Neuronal stem cell (in vitro differentiated cells): ENCODE measurements around the gene CYP2W1.

Source experiments
- DNase-seq: peaks from one replicate; pipeline ENCODE4 v3.0.0-alpha.2; 2013; ENCODE audit warnings: low spot score
- H2AFZ ChIP-seq: one replicate; pipeline ENCODE4 v1.6.1; 2013; ENCODE audit warnings: mild to moderate bottlenecking, low read length, inconsistent platforms
- H2AK5ac ChIP-seq: 2 replicates; pipeline ENCODE4 v1.6.1; 2013; ENCODE audit warnings: low read depth, mild to moderate bottlenecking, inconsistent platforms, low read length, moderate library complexity, mixed read lengths
- H2BK120ac ChIP-seq: 2 replicates; pipeline ENCODE4 v1.6.1; 2013; ENCODE audit warnings: low read depth, mild to moderate bottlenecking, inconsistent platforms, low read length, moderate library complexity, mixed read lengths
- H2BK12ac ChIP-seq: one replicate; pipeline ENCODE4 v1.6.1; 2013; ENCODE audit warnings: low read length, inconsistent platforms
- H2BK15ac ChIP-seq: 2 replicates; pipeline ENCODE4 v1.6.1; 2013; ENCODE audit warnings: mild to moderate bottlenecking, low read length, inconsistent platforms, mixed read lengths
- H2BK5ac ChIP-seq: one replicate; pipeline ENCODE4 v1.6.1; 2013; ENCODE audit warnings: inconsistent platforms, mild to moderate bottlenecking, low read length, moderate library complexity
- H3K14ac ChIP-seq: one replicate; pipeline ENCODE4 v1.6.1; 2013; ENCODE audit warnings: low read length, inconsistent platforms
- H3K18ac ChIP-seq: 2 replicates; pipeline ENCODE4 v1.6.1; 2013; ENCODE audit warnings: low read length, inconsistent platforms
- H3K23ac ChIP-seq: 2 replicates; pipeline ENCODE4 v1.6.1; 2013; ENCODE audit warnings: low read depth, mild to moderate bottlenecking, mixed read lengths, low read length, inconsistent platforms; ENCODE audit not compliant: poor library complexity
- H3K27ac ChIP-seq: replicated peaks from 3 replicates; pipeline ENCODE4 v1.5.1; 2013; ENCODE audit warnings: low read length, inconsistent platforms
- H3K27me3 ChIP-seq, 3 experiments: 2 replicates each; pipeline ENCODE4 v1.6.1; 2013; ENCODE audit warnings: low read length in 3 of 3, mild to moderate bottlenecking in 2 of 3, inconsistent platforms in 1 of 3, low read depth in 1 of 3, mixed read lengths in 1 of 3, moderate library complexity in 1 of 3; ENCODE audit not compliant: control insufficient read depth in 3 of 3, insufficient read depth in 3 of 3
- H3K36me3 ChIP-seq, 2 donors: replicated peaks in 1 of 2; 2 replicates each; pipeline ENCODE4 v1.6.1; 2013; ENCODE audit warnings: low read length in 2 of 2; ENCODE audit not compliant: control insufficient read depth in 2 of 2, insufficient read depth in 2 of 2
- H3K4ac ChIP-seq: 2 replicates; pipeline ENCODE4 v1.6.1; 2013; ENCODE audit warnings: inconsistent platforms, mild to moderate bottlenecking, low read length, moderate library complexity
- H3K4me1 ChIP-seq, 2 donors: 1 replicate in 1 of 2; 2 replicates in 1 of 2; pipeline ENCODE4 v1.6.1; 2013; ENCODE audit warnings: low read length in 2 of 2, low read depth in 1 of 2; ENCODE audit not compliant: control insufficient read depth in 2 of 2, insufficient read depth in 1 of 2
- H3K4me2 ChIP-seq: one replicate; pipeline ENCODE4 v1.6.1; 2013; ENCODE audit warnings: mild to moderate bottlenecking, low read length, inconsistent platforms; ENCODE audit not compliant: insufficient read depth, poor library complexity, severe bottlenecking
- H3K4me3 ChIP-seq, 2 donors: 2 replicates each; pipeline ENCODE4 v1.5.1; 2013; ENCODE audit warnings: low read length in 2 of 2, mild to moderate bottlenecking in 2 of 2, inconsistent platforms in 1 of 2, moderate library complexity in 1 of 2
- H3K79me1 ChIP-seq: one replicate; pipeline ENCODE4 v1.6.1; 2013; ENCODE audit warnings: low read depth, mild to moderate bottlenecking, inconsistent platforms, low read length, moderate library complexity
- H3K9ac ChIP-seq: one replicate; pipeline ENCODE4 v1.6.1; 2013; ENCODE audit warnings: mild to moderate bottlenecking, low read depth, low read length, inconsistent platforms; ENCODE audit not compliant: poor library complexity
- H3K9me3 ChIP-seq, 2 donors: replicated peaks in 1 of 2; 2 replicates each; pipeline versions ENCODE3 to v1.6.1; 2013; ENCODE audit warnings: low read length in 2 of 2, mild to moderate bottlenecking in 2 of 2, inconsistent platforms in 1 of 2, low read depth in 1 of 2, mixed read lengths in 1 of 2, moderate library complexity in 1 of 2; ENCODE audit not compliant: control insufficient read depth in 2 of 2, insufficient read depth in 1 of 2
- H4K8ac ChIP-seq: one replicate; pipeline ENCODE4 v1.6.1; 2013; ENCODE audit warnings: low read depth, mild to moderate bottlenecking, inconsistent platforms, low read length, moderate library complexity
- H4K91ac ChIP-seq: one replicate; pipeline ENCODE4 v1.6.1; 2013; ENCODE audit warnings: low read length, low read depth, mild to moderate bottlenecking, inconsistent platforms; ENCODE audit not compliant: poor library complexity
- WGBS, 2 donors: extraction: QIAGEN DNeasy Blood & Tissue Kit; methylation state at CpG; one replicate each; pipeline ENCODE4 v1.1.7; 2013; ENCODE audit warnings: missing lambda C conversion rate in 2 of 2, mixed read lengths in 1 of 2; ENCODE audit not compliant: insufficient read length in 2 of 2, insufficient replicate concordance in 1 of 2; ENCODE audit errors: extremely low coverage in 2 of 2; 5-methylcytosine and 5-hydroxymethylcytosine counted together

CYP2W1 gene

DNA sequence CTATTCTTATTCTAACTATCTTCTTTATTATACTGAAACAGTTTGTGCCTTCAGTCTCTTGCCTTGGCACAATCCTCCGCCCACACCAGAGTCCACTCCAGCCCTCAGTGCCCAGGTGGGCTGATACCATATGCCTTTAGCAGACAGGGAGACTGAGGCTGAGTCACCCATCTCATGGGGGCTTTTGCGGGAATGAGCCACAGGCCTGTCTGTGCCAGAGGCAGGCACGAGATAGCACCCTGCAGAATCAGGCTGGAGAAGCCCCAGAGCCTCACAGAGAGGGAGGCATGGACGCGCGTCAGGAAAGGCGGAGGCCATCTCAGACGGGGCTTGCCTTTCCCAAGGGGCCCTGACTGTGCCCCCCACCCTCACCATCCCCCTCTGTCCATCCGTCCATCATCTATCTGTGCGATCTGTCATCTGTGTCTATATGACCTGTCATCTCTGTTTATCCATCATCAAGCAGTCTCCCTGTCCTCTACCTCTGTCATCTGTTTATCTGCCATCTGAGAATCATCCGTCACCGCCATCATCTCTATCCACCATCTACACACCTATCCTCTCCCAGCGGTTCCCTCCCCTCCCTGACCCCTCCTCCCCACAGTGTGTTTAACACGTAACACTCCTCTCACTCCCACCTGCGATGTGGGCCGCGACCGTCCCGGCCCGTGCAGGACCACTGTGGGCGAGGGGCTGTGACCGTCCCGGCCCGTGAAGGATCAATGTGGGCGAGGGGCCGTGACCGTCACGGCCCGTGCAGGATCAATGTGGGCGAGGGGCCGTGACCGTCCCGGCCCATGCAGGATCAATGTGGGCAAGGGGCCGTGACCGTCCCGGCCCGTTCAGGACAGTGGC lies 21.2 kb upstream of the CYP2W1 start:
- Histone ChIP-seq H4K91ac (no peak overlapping the region), H2BK120ac (no peak overlapping the region), H2BK15ac (no peak overlapping the region), H3K79me1 (peaks cover 3% of the 10 kb centered on the region), H4K8ac (no peak overlapping the region), H3K36me3 (peaks cover 2 to 7% of the 10 kb centered on the region in 2 donors), H3K14ac (peak overlapping the region; percentile 38), H3K23ac (peak overlapping the region; percentile 85), H3K18ac (peak overlapping the region; percentile 64), H3K4me2 (no peak overlapping the region), H3K4ac (no peak overlapping the region), H3K9me3 (no peaks in the 10 kb centered on the region), H3K27ac (no peak overlapping the region), H3K4me3 (no peak overlapping the region), H2BK12ac (peak overlapping the region; percentile 84), H2AK5ac (peak overlapping the region; percentile 90), H2BK5ac (peak overlapping the region; percentile 66), H3K27me3 (no peaks in the 10 kb centered on the region), H3K4me1 (peaks cover 6 to 13% of the 10 kb centered on the region in 2 donors), H2AFZ (no peak overlapping the region), H3K9ac (peak overlapping the region; percentile 50)
- no peak for DNase-seq
- WGBS, 2 donors: 100% methylated on average over 1 of the region's 37 CpGs; no CpG with 5 or more reads in 1 of the 2 donors

DNA sequence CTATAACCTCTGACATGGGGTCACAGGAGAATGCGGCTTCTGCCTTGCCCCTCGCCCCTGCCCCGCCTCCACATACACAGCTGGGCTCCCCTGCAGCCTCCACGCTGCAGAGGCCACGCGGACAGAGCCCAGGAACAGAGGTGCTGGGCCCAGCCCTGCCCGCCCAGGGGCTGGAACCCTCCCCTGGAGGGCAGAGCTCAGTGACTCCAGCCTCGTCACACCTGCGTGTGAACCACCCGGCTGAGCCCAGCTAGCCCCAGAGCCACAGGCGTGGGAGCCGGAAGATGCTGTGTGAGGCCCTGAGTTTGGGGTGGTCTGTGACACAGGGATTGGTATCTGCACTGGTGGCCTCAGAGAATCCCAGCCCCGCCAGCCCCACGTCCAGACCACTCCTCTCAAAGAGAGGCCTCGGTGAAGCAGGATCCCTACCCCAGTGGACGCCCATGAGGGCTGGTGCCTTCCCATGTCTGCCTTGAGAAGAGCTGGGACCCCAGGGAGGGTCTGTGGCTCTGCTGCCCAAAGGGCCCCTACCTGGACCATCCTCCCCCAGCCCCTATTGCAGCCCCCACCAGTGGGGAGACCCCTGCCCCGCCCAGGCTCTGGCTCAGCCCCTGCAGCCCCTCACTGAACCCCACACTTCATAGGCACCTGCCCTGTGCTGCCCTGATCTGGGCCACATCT lies 20.4 kb upstream of the CYP2W1 start:
- WGBS, 2 donors: no CpG with 5 or more reads among the region's 17 CpGs
- no peak overlapping the region for H2BK120ac ChIP-seq

DNA sequence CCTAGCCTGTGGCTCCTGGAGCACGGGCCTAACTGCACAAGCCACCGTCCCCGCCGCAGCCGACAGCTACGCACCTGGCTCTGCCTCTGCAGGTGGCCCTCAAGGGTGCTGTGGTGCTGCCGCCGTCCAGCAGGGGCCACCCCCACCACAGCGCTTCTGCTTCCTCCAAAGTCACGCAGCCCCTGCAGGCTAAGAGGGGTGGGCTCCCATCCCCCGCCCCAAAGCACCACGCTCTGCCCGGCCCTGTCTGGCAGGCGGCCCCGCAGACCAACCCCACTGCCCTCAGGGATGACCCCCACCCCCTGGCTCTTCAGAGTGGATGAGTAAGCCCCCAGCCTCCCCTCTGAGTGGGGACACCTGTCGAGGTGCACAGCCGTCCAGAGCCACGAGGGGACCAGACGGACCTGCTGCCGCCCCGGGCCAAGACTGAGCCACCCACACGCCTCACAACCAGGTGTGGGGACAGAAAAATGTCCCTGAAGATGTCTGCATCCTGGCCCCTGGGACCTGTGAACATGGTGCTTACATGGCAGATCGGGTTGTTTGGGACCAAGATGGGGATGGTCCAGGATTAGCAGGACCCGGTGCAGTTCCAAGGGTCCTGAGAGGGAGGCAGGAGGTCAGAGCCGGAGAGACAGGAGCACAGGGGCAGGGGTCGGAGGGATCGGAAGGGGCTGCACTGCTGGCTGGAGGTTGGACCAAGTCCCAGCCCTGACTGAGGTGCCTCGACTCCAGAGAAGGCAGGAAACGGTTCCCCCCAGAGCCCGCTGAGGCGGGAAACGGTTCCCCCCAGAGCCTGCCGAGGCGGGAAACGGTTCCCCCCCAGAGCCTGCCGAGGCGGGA lies 19.5 kb upstream of the CYP2W1 start:
- WGBS, 2 donors: no CpG with 5 or more reads among the region's 37 CpGs
- Histone ChIP-seq H3K27ac (no peak overlapping the region), H3K4ac (no peak overlapping the region), H3K14ac (peak overlapping the region; percentile 99), H3K9me3 (no peaks in the 10 kb centered on the region), H3K36me3 (peaks cover 9 to 24% of the 10 kb centered on the region in 2 donors), H2BK120ac (no peak overlapping the region), H3K4me2 (no peak overlapping the region), H3K27me3 (no peaks in the 10 kb centered on the region), H4K8ac (peak overlapping the region; percentile 72), H2AK5ac (peak overlapping the region; percentile 86), H3K4me3 (no peak overlapping the region), H3K4me1 (peaks cover 4 to 13% of the 10 kb centered on the region in 2 donors), H2AFZ (no peak overlapping the region), H4K91ac (no peak overlapping the region), H3K79me1 (peaks cover 7% of the 10 kb centered on the region), H3K23ac (peak overlapping the region; percentile 93), H2BK5ac (no peak overlapping the region), H2BK15ac (peak overlapping the region; percentile 75), H3K18ac (peak overlapping the region; percentile 85), H2BK12ac (peak overlapping the region; percentile 10), H3K9ac (peak overlapping the region; percentile 4)
- no peak for DNase-seq

More for the DNA sequence above, 20.4 kb upstream of the CYP2W1 start:
- H2BK15ac ChIP-seq: no peak overlapping the region
- no peak overlapping the region for H2AFZ ChIP-seq
- H3K79me1 ChIP-seq: peaks cover 3% of the 10 kb centered on the region
- H2BK12ac ChIP-seq: no peak overlapping the region
- H3K4me3 ChIP-seq: no peak overlapping the region
- H4K8ac ChIP-seq: no peak overlapping the region
- peaks cover 2 to 14% of the 10 kb centered on the region in 2 donors for H3K36me3 ChIP-seq
- peak overlapping the region; percentile 4 for H3K9ac ChIP-seq
- peak overlapping the region; percentile 66 for H2BK5ac ChIP-seq
- no peaks in the 10 kb centered on the region for H3K9me3 ChIP-seq
- peak overlapping the region; percentile 93 for H3K23ac ChIP-seq
- no peak overlapping the region for H3K4ac ChIP-seq
- no peak overlapping the region for H4K91ac ChIP-seq
- no peaks in the 10 kb centered on the region for H3K27me3 ChIP-seq
- DNase-seq: no peak
- no peak overlapping the region for H3K14ac ChIP-seq
- no peak overlapping the region for H3K4me2 ChIP-seq
- H3K4me1 ChIP-seq: peaks cover 6 to 13% of the 10 kb centered on the region in 2 donors
- H2AK5ac ChIP-seq: peak overlapping the region; percentile 90
- H3K27ac ChIP-seq: no peak overlapping the region
- H3K18ac ChIP-seq: peak overlapping the region; percentile 64
